GM19438 (cell line): ENCODE results near the gene DDX46.
"Not testable (repeated sequence)": the region's sequence is repeated elsewhere in the genome, so short reads cannot be mapped to it uniquely, and the experiment has no call there.

Source experiments
- ATAC-seq: cut with Tn5 transposase; IDR thresholded peaks from one replicate; pipeline ENCODE4 v1.9.1; 2021; ENCODE audit warnings: low read depth; ENCODE audit not compliant: unreplicated experiment

The DDX46 gene

GRCh38 chr5:134758504-134759341 lies at the start of gene DDX46:
Gene DDX46, plus strand, starts transcription at chr5:134758779. Its CDS starts 160 bp downstream, at chr5:134758939.
- ATAC-seq, result peak; percentile 98

GRCh38 chr5:134714120-134714519 lies 44.5 kb upstream of the DDX46 start:
- ATAC-seq, result no peak

- ATAC-seq, result no peak
Observed at GRCh38 chr5:134714541-134714940, 44.0 kb upstream of the DDX46 start.

- ATAC-seq, result not testable (repeated sequence)
Observed at GRCh38 chr5:134715466-134715865, 43.1 kb upstream of the DDX46 start.

- ATAC-seq, result no peak
Observed at GRCh38 chr5:134724872-134725271, 33.7 kb upstream of the DDX46 start.

- no peak for ATAC-seq
Observed at GRCh38 chr5:134732819-134733218, 25.8 kb upstream of the DDX46 start.

GRCh38 chr5:134735243-134735642 lies 23.3 kb upstream of the DDX46 start:
- ATAC-seq, result no peak

GRCh38 chr5:134736173-134736812 lies 22.3 kb upstream of the DDX46 start:
- ATAC-seq, result no peak

GRCh38 chr5:134738133-134738962 lies 20.2 kb upstream of the DDX46 start, which contains the start of gene CAMLG:
Gene CAMLG, plus strand, starts transcription at chr5:134738548. Its CDS starts 73 bp downstream, at chr5:134738621.
- ATAC-seq, result peak; percentile 94

GRCh38 chr5:134738963-134739661 lies 19.5 kb upstream of the DDX46 start:
- ATAC-seq, result no peak

- no peak for ATAC-seq
Observed at GRCh38 chr5:134741052-134741451, 17.5 kb upstream of the DDX46 start.

- no peak for ATAC-seq
Observed at GRCh38 chr5:134742134-134742533, 16.4 kb upstream of the DDX46 start.

- no peak for ATAC-seq
Observed at GRCh38 chr5:134749415-134749814, 9.2 kb upstream of the DDX46 start.

- no peak for ATAC-seq
Observed at GRCh38 chr5:134758176-134758503, 439 bp upstream of the DDX46 start.

GRCh38 chr5:134767528-134768291 lies 9.1 kb downstream of the DDX46 start:
- not testable (repeated sequence) for ATAC-seq

GRCh38 chr5:134769206-134769605 lies 10.6 kb downstream of the DDX46 start:
- ATAC-seq, result no peak

GRCh38 chr5:134772461-134773125 lies 14.0 kb downstream of the DDX46 start:
- no peak for ATAC-seq

GRCh38 chr5:134777366-134777765 lies 18.8 kb downstream of the DDX46 start:
- no peak for ATAC-seq

- ATAC-seq, result no peak
Observed at GRCh38 chr5:134784241-134784920, 25.8 kb downstream of the DDX46 start.
